Activated T-cell treated with anti-CD3 and anti-CD28 coated beads, Interleukin-2, amount 50 U/mL, for 4 hours (primary cell): ENCODE measurements around the gene SERPINA5. TPM values are rescaled to one million over a fixed set of nuclear protein-coding genes. Genes with fewer than 3 reads are reported as not detected.

Experiments used
- ATAC-seq, 2 donors: fragments of 200-7000 bp; cut with Tn5 transposase; one replicate each; pipeline ENCODE4 v1.10.0; 2021
- DNase-seq: peaks from one replicate; pipeline ENCODE4 v3.0.0-alpha.2; 2020
- H3K27me3 Mint-ChIP-seq: one replicate; pipeline ENCODE4 v1.8.0; 2021; ENCODE audit warnings: low read depth, mixed read lengths
- H3K36me3 Mint-ChIP-seq: one replicate; pipeline ENCODE4 v1.8.0; 2022; ENCODE audit warnings: mixed read lengths; ENCODE audit not compliant: insufficient read depth
- H3K4me1 Mint-ChIP-seq: one replicate; pipeline ENCODE4 v1.8.0; 2021; ENCODE audit warnings: low read depth, mixed read lengths
- H3K4me3 Mint-ChIP-seq: one replicate; pipeline ENCODE4 v1.8.0; 2021; ENCODE audit warnings: mild to moderate bottlenecking, moderate library complexity, mixed read lengths
- H3K9me3 Mint-ChIP-seq: one replicate; pipeline ENCODE4 v1.8.0; 2021; ENCODE audit warnings: mixed read lengths
- total RNA-seq, 3 donors: library from RNA; stranded (reverse); gene quantifications; one replicate each; pipeline ENCODE4 v1.2.1, GENCODE V29; 2021

Gene SERPINA5
- total RNA-seq, 3 donors from 2014 or later: 0.29 to 0.58 (median 0.38) TPM

GRCh38 chr14:94614802-94615201 lies 33.6 kb downstream of the SERPINA5 start:
- H3K36me3 Mint-ChIP-seq: no peaks in the 10 kb centered on the region
- H3K4me1 Mint-ChIP-seq: no peaks in the 10 kb centered on the region
- no peak for DNase-seq
- peaks cover 3% of the 10 kb centered on the region for H3K27me3 Mint-ChIP-seq
- no peak overlapping the region for H3K4me3 Mint-ChIP-seq
- H3K9me3 Mint-ChIP-seq: peaks cover 26% of the 10 kb centered on the region
- ATAC-seq: no peak

GRCh38 chr14:94615254-94615653 lies 34.0 kb downstream of the SERPINA5 start:
- no peak for DNase-seq
- peaks cover 5% of the 10 kb centered on the region for H3K27me3 Mint-ChIP-seq
- H3K9me3 Mint-ChIP-seq: peaks cover 30% of the 10 kb centered on the region
- no peak overlapping the region for H3K4me3 Mint-ChIP-seq
- H3K4me1 Mint-ChIP-seq: no peaks in the 10 kb centered on the region
- no peaks in the 10 kb centered on the region for H3K36me3 Mint-ChIP-seq
- ATAC-seq: no peak

- Mint-ChIP-seq H3K9me3 (peaks cover 30% of the 10 kb centered on the region), H3K4me3 (no peak overlapping the region), H3K27me3 (peaks cover 5% of the 10 kb centered on the region), H3K4me1 (no peaks in the 10 kb centered on the region), H3K36me3 (no peaks in the 10 kb centered on the region)
- ATAC-seq (no peak), DNase-seq (no peak)
These were observed 34.8 kb downstream of the SERPINA5 start for GRCh38 chr14:94615823-94616570.

- no peak for DNase-seq
- Mint-ChIP-seq H3K36me3 (no peaks in the 10 kb centered on the region), H3K9me3 (peaks cover 30% of the 10 kb centered on the region), H3K4me1 (no peaks in the 10 kb centered on the region), H3K27me3 (peaks cover 10% of the 10 kb centered on the region), H3K4me3 (no peak overlapping the region)
- ATAC-seq: no peak
These were observed 36.2 kb downstream of the SERPINA5 start for GRCh38 chr14:94617366-94617941.

GRCh38 chr14:94617988-94618822 lies 37.0 kb downstream of the SERPINA5 start:
- Mint-ChIP-seq H3K4me3 (no peak overlapping the region), H3K4me1 (no peaks in the 10 kb centered on the region), H3K36me3 (no peaks in the 10 kb centered on the region), H3K27me3 (peaks cover 11% of the 10 kb centered on the region), H3K9me3 (peaks cover 30% of the 10 kb centered on the region)
- ATAC-seq (no peak), DNase-seq (no peak)

- Mint-ChIP-seq H3K4me1 (no peaks in the 10 kb centered on the region), H3K4me3 (no peak overlapping the region), H3K27me3 (peaks cover 15% of the 10 kb centered on the region), H3K36me3 (no peaks in the 10 kb centered on the region), H3K9me3 (peaks cover 30% of the 10 kb centered on the region)
- no peak for DNase-seq
- ATAC-seq: no peak
These were observed 38.1 kb downstream of the SERPINA5 start for GRCh38 chr14:94619297-94619696.

GRCh38 chr14:94620597-94620996 lies 39.4 kb downstream of the SERPINA5 start:
- no peak for ATAC-seq
- no peak for DNase-seq
- Mint-ChIP-seq H3K9me3 (peaks cover 30% of the 10 kb centered on the region), H3K4me3 (no peak overlapping the region), H3K4me1 (no peaks in the 10 kb centered on the region), H3K27me3 (peaks cover 11% of the 10 kb centered on the region), H3K36me3 (no peaks in the 10 kb centered on the region)

GRCh38 chr14:94621358-94622134 lies 40.3 kb downstream of the SERPINA5 start:
- DNase-seq (no peak), ATAC-seq (no peak)
- Mint-ChIP-seq H3K27me3 (peaks cover 11% of the 10 kb centered on the region), H3K36me3 (no peaks in the 10 kb centered on the region), H3K4me3 (no peak overlapping the region), H3K4me1 (no peaks in the 10 kb centered on the region), H3K9me3 (peaks cover 27% of the 10 kb centered on the region)

- DNase-seq (no peak), ATAC-seq (no peak)
- H3K27me3 Mint-ChIP-seq: peaks cover 17% of the 10 kb centered on the region
- no peak overlapping the region for H3K4me3 Mint-ChIP-seq
- no peaks in the 10 kb centered on the region for H3K36me3 Mint-ChIP-seq
- peaks cover 16% of the 10 kb centered on the region for H3K9me3 Mint-ChIP-seq
- no peaks in the 10 kb centered on the region for H3K4me1 Mint-ChIP-seq
These were observed 41.6 kb downstream of the SERPINA5 start for GRCh38 chr14:94622653-94623421.

- DNase-seq (no peak), ATAC-seq (no peak)
- Mint-ChIP-seq H3K36me3 (no peaks in the 10 kb centered on the region), H3K9me3 (peaks cover 11% of the 10 kb centered on the region), H3K4me1 (no peaks in the 10 kb centered on the region), H3K27me3 (peaks cover 17% of the 10 kb centered on the region), H3K4me3 (no peak overlapping the region)
These were observed 42.2 kb downstream of the SERPINA5 start for GRCh38 chr14:94623422-94623809.

- no peaks in the 10 kb centered on the region for H3K36me3 Mint-ChIP-seq
- H3K9me3 Mint-ChIP-seq: peaks cover 6% of the 10 kb centered on the region
- no peaks in the 10 kb centered on the region for H3K4me1 Mint-ChIP-seq
- no peak overlapping the region for H3K4me3 Mint-ChIP-seq
- peaks cover 17% of the 10 kb centered on the region for H3K27me3 Mint-ChIP-seq
- DNase-seq (no peak), ATAC-seq (no peak)
These were observed 42.8 kb downstream of the SERPINA5 start for GRCh38 chr14:94623856-94624499.

GRCh38 chr14:94624537-94625352 lies 43.5 kb downstream of the SERPINA5 start:
- Mint-ChIP-seq H3K27me3 (peaks cover 17% of the 10 kb centered on the region), H3K4me1 (no peaks in the 10 kb centered on the region), H3K4me3 (no peak overlapping the region), H3K9me3 (peaks cover 4% of the 10 kb centered on the region), H3K36me3 (no peaks in the 10 kb centered on the region)
- no peak for ATAC-seq
- DNase-seq: no peak

- DNase-seq (no peak), ATAC-seq (no peak)
- H3K36me3 Mint-ChIP-seq: no peaks in the 10 kb centered on the region
- H3K4me1 Mint-ChIP-seq: no peaks in the 10 kb centered on the region
- H3K27me3 Mint-ChIP-seq: peaks cover 15% of the 10 kb centered on the region
- no peak overlapping the region for H3K4me3 Mint-ChIP-seq
- no peaks in the 10 kb centered on the region for H3K9me3 Mint-ChIP-seq
These were observed 44.1 kb downstream of the SERPINA5 start for GRCh38 chr14:94625353-94625635.
